Right lung (tissue), 5 donors: ENCODE measurements around the gene CPSF3. TPM values are rescaled to one million over a fixed set of nuclear protein-coding genes. Genes with fewer than 3 reads are reported as not detected.
"Not testable (repeated sequence)": the region's sequence is repeated elsewhere in the genome, so short reads cannot be mapped to it uniquely, and the experiment has no call there.

Source experiments
- DNase-seq, 2 donors: peaks; one replicate each; pipeline ENCODE4 v3.0.0-alpha.2; 2013
- polyA plus RNA-seq, 5 donors: library from polyadenylated mRNA; unstranded; fragments of 120-200 nt; gene quantifications; one replicate each; pipeline versions ENCODE4 v1.2.1 to v1.2.3, GENCODE V29; 2013; ENCODE audit warnings: inconsistent platforms in 1 of 5, low replicate concordance in 1 of 5; ENCODE audit not compliant: insufficient read length in 5 of 5, insufficient read depth in 1 of 5

CPSF3 gene
- polyA plus RNA-seq, 5 donors = 40.3 to 56.1 (median 44.6) TPM

GRCh38 chr2:9497017-9497416 lies 73.6 kb downstream of the CPSF3 start:
- DNase-seq = no peak

DNA sequence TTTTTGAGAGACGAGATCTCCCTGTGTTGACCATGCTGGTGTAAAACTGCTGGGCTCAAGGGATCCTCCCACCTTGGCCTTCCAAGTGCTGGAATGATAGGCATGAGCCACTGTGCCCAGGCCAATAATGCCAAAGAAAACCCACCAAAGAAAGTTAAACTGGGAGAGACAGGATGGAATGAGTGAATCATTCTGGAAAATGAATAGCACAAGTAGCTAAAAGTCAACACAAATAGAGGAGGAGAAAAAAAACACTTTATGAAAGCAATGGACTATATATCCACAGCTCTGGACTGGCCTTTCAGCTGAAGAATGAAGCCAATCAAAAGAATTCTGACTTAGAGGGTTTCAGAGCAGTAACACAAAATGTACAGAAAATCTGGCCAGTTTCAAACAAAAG lies 74.8 kb downstream of the CPSF3 start:
- no peak for DNase-seq

DNA sequence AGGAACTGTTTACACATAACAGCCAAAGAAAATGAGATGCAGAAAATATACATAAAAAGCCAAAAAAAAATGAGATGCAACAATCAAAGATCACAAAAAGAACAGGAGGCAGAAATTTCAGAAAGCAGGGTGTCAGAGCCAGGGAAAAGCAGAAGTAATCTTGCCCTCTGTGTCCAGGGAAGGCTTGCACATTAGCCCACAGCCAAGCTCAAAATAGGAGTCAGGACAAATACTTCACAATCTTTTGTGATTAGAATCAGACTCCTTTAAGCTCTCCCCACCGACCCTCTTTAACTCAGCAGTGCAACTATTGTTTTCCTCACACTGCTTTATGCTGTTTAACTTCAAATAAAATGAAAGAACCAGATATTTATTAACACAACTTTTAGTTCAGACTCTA lies 85.5 kb downstream of the CPSF3 start:
- no peak for DNase-seq

- not testable (repeated sequence) for DNase-seq
Observed at GRCh38 chr2:9513946-9514345, 90.5 kb downstream of the CPSF3 start.

DNA sequence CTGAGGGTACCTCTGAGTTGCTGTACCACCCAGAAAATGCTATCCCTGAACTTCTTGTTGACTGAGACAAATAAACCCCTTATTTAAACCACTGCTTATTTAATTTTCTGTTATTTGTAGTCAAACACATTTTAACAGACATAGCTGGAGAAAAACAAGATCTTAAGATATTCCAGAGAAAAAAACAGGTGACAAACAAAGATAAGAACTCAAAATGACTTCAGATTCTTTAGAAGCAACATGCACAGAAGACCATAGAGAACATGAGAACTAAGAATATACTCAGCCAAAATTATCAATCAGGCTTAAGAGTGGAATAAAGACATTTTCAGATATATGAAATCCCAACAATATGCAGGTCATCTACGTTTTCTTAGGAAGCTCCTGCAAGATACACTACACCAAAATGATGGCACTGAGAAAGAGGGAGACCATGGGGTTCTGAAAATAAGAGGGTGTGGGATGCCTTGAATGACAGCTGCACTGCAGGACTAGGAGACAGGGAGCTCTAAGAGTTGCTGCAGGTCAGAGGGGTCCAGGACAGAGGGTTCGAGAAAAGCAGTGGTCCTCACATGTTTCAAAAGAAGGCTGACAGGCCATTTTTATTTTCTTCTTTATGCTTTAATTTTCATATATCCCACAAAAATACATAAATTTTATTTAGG lies 93.8 kb downstream of the CPSF3 start:
- DNase-seq = no peak

DNA sequence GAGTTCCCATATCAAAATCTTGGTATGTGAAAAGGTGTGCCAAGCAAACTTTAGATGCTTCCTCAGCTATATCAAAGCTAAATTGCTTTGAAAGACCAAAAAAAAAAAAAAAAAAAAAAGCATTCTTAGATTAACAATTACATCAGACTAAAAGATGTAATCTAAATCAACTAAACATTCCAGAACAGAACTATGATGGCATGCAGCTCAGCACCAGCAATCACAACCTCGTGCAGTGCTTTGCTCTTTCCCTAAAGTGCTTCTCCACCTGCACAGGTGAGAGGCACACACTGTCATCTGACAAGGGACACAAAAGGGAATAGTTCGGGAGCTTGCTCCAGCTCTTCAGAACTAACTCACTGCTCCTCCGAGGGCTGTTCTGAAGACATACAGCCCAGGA lies 94.7 kb downstream of the CPSF3 start:
- no peak for DNase-seq

DNA sequence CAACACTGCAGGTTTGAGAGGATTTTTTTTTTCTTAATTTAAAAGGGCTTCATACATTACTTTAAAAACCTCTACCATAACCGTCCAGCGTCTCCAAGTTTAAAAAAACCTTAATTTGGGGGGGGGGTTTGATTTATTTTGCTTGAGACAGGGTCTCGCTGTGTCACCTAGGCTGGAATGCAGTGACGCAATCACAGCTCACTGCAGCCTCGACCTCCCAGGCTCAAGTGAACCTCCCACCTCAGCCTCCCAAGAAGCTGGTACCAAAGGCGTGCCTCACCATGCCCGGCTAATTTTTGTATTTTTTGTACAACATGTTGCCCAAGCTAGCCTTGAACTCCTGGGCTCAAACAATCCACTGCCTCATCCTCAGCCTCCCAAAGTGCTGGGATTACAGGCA lies 95.3 kb downstream of the CPSF3 start:
- no peak for DNase-seq

DNA sequence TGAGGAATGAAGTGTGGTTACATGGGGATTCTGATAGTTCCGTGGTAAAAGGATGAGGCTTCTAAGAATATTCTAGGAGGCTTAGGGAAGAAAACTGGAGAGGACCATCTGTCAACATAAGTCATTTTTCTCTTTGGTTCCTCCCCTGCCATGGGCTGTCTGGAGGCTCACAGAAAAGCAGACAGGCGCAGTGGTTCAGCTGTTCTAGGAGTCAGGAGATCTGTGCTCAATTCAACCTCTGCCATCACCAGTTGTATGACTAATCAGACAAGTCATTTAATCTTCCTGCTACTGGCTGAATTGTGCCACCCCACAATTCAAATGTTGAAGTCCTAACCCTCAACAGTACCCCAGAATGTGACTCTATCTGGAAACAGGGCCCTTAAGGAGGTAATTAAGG lies 95.8 kb downstream of the CPSF3 start:
- no peak for DNase-seq

Other genes starting within 250 kb of the CPSF3 start
- 10 to 100 TPM; 22.4 to 36.3 (median 33.7) TPM for gene ASAP2, start 216.8 kb upstream of the CPSF3 start, polyA plus RNA-seq
- 100 to 1,000 TPM in 1 of 5 donors, 10 to 100 TPM in 4; 72.3 to 102 (median 82.1) TPM for gene ITGB1BP1, start 126 bp upstream of the CPSF3 start, polyA plus RNA-seq
- 10 to 100 TPM; 49.1 to 60.6 (median 55.2) TPM for gene IAH1, start 50.9 kb downstream of the CPSF3 start, polyA plus RNA-seq
- 10 to 100 TPM; 30.3 to 46.7 (median 41.8) TPM for gene ADAM17, start 132.2 kb downstream of the CPSF3 start, polyA plus RNA-seq
- 100 to 1,000 TPM; 346 to 454 (median 391) TPM for gene YWHAQ, start 207.3 kb downstream of the CPSF3 start, polyA plus RNA-seq